Stimulated activated naive CD8-positive, alpha-beta T cell treated with anti-CD3 and anti-CD28 coated beads, Interleukin-15, Interleukin-2, amounts not matched to agents 100 U/mL and 50 U/mL, for 24 hours (primary cell): ENCODE results near the gene NGEF.
"Not testable (repeated sequence)": the region's sequence is repeated elsewhere in the genome, so short reads cannot be mapped to it uniquely, and the experiment has no call there.

Source experiments
- ATAC-seq: fragments of 150-1000 bp; cut with Tn5 transposase; one replicate; pipeline ENCODE4 v1.10.0; 2021
- DNase-seq: peaks from one replicate; pipeline ENCODE4 v3.0.0; 2021

The NGEF gene, protein sequence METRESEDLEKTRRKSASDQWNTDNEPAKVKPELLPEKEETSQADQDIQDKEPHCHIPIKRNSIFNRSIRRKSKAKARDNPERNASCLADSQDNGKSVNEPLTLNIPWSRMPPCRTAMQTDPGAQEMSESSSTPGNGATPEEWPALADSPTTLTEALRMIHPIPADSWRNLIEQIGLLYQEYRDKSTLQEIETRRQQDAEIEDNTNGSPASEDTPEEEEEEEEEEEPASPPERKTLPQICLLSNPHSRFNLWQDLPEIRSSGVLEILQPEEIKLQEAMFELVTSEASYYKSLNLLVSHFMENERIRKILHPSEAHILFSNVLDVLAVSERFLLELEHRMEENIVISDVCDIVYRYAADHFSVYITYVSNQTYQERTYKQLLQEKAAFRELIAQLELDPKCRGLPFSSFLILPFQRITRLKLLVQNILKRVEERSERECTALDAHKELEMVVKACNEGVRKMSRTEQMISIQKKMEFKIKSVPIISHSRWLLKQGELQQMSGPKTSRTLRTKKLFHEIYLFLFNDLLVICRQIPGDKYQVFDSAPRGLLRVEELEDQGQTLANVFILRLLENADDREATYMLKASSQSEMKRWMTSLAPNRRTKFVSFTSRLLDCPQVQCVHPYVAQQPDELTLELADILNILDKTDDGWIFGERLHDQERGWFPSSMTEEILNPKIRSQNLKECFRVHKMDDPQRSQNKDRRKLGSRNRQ

DNA sequence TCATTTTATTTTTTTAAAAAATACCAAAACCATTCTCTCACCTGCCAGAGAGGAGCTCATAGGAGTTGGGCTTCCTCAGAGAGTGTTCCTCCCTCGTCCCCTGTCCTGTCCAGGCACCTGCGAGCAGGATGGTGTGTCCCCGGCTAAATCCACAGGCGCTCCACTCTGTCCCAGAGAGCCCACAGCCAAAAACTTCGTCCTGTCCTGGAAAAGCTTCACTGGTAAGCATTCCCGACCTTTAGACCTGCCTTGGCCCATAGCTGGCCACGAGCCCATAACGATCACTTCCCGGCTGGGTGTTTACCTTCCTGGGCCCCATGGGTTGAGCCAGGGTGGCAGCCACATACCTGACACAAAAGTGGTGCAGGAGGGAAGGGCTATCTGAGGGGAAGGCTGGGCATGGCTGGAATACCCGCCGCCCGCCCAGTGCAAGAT is at the start of gene NGEF:
Gene NGEF (minus strand): TSS at position 230 of the 435 bp plus-strand sequence. CDS start 38,366 bp downstream, outside the sequence.
- DNase-seq (no peak), ATAC-seq (no peak)

DNA sequence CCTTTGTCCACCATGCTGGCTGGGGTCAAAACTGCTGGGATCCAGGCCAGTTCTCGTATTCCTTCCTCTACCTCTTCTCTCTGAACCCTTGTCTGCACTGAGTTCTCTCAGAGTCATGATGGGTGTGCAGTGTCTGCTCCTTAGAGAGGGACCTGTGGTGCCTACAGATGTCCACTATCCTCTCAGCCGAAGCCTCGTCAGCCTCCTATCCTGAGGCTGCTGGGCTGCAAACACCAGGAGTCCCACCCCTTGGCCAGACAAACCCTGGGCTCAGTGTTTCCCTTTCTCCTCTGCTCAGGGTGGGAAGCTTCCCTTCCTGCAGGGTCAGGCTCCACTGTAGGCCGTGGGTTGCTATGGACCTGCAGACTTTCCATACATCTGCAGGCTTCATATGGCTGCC is 49.4 kb upstream of the NGEF start:
- ATAC-seq (no peak), DNase-seq (no peak)

DNA sequence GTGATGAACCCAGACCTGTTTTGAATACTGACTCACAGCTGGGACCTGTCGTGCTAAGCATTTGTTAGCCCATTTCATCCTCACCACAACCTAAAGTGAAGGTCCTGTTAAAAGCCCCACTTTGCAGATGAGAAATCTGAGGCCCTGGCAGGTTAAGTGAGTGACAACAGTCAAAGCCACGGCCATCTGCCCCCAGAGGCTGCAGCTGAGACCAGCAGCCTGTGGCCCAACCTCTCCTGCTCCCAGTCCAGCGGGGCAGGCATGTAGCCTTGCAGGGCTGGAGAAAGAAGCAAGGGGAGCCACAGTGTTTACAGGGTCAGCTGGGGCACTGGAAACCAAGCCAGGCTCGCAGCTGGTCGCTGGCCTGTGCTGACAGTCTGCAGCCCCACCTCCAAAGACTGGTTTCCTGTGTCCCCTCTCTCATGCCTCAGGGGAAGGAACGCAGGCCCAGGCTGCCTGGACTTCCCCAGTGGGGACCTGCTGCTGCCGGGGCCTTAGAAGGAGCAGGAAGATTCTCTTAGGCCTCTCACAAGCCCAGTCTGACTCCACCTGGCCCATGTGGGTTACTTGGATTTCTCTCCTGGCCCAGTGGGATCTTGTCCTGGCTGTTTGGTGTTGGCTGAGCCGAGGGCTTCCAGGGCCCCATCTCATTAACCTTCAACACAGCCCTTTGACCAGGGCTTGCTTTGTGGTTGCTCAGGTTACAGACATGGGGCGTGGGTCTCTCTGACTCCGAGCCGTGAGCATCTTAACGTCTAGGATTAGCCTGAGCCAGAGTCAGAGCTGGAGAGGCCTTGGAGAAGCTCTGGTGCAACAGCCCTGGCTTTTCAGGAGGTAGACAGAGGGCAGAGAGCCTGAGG is 48.8 kb upstream of the NGEF start:
- ATAC-seq (peak; percentile 68), DNase-seq (peak; percentile 62)

DNA sequence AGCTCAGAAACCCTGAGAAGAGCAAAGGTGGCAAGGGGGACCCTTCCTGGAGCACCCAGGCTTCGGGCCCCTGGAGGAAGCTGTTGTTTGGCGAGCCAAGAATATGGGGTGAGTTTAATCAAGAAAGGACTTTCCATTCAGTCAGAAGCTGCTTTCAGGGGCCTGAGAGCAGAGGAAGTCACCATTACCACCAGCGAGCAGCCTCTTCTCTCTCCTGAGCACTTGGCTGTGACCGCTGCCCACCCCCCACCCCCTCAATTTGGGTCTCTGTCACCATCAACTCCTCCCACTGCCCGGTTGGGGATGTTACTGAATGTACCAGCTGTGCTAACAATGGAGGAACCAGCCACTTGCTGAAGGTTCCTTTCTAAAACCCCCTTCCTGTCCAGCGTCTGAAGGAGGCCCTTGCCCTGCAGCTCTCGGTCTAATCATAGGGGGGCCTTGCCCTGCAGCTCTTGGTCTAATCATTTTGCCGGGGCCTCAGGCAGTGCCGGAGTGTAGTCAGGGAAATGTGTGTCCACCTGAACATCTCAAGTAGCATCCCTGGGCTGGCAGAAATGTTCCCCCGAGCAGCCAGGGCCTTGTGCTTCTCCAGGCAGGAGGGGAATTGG is 48.0 kb upstream of the NGEF start:
- ATAC-seq: peak; percentile 10
- DNase-seq: peak; percentile 62

DNA sequence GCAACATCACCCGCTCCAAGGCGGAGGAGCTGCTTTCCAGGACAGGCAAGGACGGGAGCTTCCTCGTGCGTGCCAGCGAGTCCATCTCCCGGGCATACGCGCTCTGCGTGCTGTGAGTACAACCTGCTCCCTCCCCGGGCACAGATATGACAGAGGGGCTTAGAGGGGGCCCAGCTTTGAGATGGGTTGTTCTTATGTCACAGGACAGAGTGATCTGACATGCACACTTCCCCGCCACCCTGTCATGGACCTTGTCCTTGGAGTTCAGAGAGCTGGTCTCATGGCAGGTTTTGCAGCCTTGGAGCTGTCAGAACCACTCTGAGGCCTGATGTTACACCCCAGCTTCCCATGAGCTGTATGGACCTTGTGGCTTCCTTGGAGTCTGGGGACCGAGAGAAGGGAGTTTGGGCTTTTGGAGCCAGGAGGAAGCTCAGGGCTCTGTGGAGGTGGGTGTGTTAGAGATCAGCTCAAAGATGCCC is 47.5 kb upstream of the NGEF start:
- peak; percentile 10 for ATAC-seq

DNA sequence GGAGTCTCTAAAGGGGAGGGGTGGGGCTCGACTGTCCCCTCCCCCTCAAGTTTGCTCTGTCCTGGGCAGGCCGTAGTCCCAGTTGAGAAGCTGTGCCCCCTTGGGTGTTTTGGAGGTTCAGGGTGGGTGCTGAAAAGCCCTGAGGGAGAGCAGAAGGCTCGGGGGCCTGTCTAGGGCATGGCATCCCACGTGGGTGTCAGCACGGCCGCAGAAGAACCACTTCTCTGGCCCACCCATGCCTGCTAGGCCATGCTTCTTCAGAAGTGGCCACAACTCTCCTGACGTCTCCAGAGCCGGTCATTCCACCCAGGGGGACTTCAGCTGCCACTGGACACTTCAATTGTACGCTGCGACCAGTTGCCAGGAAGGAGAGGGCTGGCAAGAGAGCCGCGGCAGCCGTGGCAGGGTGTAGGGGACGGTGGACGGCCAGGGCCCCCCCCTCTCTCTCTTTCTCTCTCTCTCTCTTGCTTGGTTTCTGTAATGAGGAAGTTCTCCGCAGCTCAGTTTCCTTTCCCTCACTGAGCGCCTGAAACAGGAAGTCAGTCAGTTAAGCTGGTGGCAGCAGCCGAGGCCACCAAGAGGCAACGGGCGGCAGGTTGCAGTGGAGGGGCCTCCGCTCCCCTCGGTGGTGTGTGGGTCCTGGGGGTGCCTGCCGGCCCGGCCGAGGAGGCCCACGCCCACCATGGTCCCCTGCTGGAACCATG is 46.9 kb upstream of the NGEF start, which contains the start of gene INPP5D:
Gene INPP5D (plus strand): TSS at position 546 of the 704 bp plus-strand sequence. CDS start 137 bp downstream, at position 683.
- ATAC-seq (peak; percentile 60), DNase-seq (peak; percentile 75)

More for the DNA sequence above, 47.5 kb upstream of the NGEF start:
- no peak for DNase-seq

DNA sequence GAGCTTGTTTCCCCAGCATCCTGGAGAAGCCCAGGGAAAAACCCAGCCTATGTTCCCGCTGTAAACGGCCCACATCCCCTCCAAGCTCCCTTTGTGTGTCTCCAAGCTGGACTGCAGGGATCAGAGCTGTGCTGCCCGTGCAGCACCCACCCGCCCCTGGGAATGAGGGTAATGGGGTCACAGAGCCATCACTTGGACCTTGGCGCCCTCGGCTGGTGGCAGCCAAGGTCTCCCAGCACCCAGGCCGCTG is 46.4 kb upstream of the NGEF start:
- ATAC-seq (peak; percentile 2), DNase-seq (no peak)

DNA sequence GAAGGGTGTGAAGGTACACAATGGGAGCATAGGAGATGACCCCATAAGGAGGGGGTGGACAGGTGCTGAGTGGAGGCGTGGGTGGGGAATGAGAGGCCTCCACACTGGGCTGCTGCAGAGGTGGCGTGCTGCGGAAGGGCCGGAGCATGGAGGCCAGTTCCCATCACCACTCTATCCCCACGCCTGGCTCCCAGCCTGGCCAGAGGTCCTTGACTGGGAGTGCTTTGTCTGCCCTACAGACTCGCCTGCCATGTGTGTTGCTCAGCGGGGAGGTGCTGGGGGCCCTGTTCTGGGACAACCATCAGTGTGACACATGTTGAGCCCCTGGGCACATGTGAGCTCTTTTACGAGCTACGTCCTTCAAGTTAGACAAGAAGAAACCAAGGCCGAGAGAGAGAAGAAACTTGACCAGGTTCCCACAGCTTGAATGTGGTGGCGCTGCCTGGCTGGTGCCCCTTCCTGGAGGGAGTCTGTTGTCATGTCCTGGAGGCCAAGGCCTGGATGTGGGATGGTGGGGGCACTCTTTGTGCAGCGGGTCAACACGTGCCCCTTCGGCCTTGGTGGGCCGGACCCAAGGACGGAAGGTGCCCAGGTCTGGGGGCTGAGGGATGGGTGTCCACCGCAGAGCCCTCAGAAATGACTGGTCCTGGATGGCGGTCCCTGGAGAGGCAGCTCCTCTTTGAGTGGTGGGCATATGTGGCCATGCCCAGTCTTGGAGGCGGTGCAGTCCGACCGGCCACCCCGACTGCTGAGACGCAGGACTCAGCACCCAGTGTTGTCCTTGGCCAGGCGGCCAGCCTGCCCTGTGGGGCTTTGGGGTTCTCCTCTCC is 45.9 kb upstream of the NGEF start:
- no peak for DNase-seq
- ATAC-seq: no peak

DNA sequence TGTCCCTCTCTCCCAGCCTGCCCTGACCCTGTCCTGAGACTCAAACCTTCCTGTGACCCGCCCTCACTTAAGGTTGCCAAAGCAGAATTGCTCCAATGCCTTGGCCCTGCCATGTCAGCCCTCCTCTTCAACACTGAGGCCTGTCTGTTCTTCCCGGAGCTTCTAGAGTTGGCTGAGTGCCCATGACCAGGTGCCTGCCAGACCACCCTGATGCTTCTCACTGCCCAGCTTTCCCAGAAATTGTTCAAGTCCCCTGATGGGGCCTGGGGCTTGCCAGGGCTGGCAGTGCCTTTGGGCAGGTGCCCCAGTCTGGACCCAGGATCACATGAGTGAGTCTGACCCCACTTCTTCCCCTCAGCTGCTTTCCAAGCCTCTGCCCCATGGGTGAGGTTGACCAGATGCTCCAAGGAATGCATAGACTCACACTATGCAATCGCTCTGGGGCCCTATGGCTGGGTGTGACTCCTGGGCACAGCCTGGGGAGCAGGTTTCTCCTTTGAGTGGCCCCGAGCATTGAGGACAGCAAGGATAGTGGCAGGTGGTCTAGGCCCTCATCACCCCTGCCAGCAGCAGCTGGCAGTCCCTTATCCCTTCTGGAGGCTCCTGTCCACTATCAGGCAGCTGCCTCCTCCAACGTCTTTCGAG is 44.0 kb upstream of the NGEF start:
- no peak for DNase-seq
- no peak for ATAC-seq

DNA sequence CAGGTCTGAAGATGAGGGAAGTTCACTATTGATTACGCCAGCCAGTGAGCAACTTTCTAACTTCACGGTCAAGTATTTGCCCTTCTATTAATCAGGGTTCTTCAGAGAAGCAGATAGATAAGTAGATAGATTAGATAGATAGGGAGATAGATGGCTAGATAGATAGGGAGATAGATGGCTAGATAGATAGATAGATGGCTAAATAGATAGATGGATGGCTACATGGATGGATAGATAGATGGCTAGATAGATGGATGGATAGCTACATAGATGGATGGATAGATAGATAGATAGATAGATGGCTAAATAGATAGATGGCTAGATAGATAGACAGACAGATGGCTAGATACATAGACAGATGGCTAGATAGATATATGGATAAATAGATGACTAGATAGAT is 42.3 kb upstream of the NGEF start:
- no peak for DNase-seq
- ATAC-seq: no peak

DNA sequence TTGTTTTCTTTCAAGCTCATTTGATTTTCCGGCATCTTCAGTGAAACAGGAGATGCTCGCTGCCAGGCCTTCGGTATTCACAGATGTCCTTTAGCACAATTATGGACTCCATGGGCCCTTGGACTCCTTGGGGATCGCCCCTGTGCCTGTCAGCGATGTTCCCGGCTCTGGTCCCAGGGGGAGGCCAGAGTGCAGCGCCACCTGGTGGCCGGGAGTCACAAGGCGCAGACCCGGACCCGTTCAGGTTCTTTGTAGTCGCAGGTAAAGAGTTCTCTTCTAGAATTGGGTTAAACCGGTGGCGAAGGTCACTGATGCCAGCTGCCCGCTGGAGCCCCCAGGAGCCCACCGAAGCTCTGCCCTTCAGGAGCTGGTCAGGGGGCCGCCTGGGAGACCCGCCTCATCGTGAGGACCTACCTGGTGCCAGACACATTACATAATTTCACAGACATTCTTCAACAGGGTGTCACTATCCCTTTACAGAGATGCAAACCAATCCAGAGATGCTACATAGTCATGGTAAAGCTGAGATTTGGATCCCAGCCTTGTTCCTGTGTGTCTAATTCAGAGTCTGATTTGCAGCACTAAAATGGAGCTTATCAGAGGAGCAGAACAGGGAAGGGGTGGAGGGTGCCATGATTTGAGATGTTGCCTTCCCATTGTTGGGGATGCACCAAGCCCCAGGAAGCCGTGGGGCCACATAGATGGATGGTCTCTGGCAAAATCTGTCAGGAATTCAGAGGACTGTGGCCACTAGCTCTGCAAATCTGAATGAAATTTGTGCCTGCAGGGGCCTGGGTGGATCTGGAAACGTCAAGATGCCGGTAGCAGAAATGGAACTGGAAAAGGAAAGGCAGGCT is 41.1 kb upstream of the NGEF start:
- ATAC-seq (peak; percentile 73), DNase-seq (peak; percentile 88)

DNA sequence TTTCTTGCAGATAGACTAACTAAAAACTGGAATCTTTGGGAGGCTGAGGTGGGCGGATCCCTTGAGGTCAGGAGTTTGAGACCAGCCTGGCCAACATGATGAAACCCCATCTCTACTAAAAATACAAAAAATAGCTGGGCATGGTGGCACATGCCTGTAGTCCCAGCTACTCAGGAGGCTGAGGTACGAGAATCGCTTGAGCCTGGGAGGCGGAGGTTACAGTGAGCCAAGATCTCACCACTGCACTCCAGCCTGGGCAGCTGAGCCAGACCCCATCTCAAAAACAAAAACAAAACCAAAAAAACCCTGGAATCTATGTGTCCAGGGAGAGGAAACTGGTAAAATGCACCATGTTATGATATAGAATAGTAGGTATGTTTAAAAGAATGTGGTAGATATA is 39.5 kb upstream of the NGEF start:
- DNase-seq, ATAC-seq: not testable (repeated sequence)

DNA sequence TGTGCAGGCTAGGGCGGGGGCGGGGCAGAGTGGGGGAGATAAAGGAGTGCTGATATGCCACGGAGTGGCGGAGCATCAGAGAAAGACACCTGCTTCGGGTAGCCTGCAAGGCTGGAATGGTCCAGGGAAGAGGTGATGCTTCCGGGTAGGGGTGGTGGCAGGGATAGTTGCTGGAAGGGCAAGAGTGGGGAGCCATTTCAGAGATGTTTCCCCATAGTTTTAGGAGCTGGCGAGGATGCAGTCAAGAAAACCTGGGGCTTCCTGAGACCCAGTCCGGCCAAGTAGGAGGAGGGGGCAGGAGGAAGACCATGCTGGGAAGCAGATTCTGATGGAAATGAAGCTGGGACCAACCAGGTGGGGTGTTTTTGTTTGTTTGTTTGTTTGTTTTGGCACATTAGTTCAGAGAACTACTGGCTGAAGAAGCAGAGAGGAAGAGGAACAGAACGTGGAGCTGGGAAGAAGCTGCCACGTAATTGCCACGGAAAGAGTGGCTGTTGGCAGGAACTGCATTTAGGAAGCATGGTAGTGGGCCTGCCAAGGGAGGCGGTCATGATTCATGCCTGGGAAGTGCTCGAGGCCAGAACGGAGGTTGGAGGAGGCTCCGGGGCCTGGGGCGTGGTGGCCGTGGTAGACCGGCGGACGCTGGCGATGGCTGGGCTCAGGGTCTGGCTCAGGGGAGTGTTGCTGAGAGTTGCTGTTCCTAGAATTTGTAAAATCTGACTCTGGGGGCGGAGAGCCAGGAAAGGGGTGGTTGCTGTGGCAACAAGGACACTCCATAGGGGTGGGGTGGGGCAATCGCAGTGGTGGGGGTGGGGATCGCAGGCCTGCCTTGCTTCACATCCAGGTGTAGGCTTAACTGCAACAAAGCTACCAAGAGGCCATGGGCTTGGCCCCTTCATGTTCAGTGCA is 38.4 kb upstream of the NGEF start:
- DNase-seq (no peak), ATAC-seq (no peak)

DNA sequence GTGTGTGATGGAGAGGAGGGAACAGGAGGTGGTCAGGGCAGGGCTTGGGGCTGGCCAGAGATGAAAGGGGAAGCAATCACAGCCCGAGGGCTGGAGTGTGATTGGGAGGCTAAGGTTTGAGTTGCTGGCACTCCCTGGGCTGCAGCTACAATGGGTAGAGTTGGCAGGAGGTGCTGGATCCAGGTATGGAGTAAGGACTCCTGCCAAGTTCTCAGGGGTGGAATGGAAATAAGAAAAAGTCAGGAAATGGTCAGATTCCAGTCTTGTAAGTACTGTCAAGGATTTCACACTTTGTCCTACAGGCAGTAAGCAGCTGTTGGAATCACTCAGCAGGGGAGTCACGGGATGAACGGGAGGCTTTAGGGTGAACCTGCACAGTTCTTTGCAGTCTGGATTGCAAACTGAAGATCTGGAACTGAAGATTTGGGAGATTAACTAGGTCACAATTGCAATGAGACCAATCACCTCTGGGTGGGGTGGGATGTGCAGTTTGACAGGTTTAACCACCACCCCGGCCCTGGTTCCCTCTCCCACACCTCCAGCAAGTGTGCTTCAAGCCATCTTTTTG is 36.2 kb upstream of the NGEF start:
- ATAC-seq (no peak), DNase-seq (no peak)

DNA sequence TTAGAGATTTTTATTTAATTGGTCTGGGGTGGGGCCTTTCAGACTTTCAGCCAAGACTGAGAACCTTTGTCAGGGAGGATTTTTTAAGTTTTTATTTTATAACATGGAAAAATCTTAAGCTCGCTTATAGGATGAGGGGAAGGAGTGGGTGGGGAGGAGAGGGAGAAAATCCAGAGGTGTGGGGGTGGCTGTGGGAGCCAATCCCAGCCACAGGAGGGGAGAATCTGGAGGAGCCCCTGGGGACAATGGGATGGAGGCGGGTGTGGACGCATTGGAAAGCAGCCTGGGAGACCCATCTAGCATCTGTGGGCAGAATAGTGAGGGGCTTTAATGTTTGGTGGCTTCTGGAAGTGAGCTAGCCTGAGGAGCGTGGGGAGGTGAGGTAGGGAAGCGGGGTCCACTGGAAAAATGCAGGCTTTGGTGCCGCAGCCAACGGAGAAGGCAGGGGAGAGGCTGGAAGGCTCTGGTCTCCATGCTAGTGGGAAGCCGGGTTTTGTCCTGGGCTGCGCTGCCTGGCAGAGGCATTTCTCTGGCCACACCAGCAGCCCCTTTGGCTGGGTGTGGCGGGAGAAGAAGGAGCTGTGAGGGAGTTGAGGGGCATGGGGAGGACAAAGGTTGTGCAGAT is 35.6 kb upstream of the NGEF start:
- DNase-seq (no peak), ATAC-seq (peak; percentile 34)

DNA sequence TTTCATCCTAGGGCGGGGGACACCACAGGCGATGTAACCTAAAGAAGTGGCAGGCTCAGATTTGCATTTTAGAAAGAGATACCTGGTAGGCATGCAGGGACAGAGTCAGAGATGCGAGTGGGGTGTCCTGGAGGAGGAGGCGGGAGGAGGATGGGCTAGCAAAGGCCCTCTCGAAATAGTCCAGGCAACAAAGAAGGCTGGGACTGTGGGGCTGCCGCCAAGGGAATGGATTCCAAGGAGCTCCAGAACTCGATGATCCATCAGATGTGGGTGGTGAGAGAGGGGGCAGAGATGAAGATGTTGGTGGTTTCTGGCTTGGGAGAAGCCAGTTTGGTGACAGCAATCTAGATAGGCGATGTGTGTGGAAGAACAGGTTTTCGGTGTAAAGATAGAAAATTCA is 34.6 kb upstream of the NGEF start:
- no peak for DNase-seq
- no peak for ATAC-seq

DNA sequence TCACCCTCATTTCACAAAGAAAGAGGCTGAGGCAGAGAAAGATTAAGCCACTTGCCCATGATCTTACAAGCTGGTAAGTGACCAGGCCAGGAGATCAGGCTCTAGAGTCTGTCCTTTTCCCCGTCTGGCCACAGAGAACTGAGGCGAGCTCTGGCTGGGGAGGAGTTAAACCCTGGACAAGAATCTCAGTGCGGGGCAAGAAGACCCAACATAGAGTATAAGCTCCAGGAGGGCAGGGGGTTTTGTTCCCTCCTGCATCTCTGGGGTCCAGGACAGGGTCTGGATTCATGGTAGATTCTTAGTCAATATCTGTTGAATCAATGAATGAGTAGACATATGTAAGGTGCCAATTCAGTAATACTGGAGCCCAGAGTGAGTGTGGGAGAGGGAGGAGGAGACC is 34.1 kb upstream of the NGEF start:
- no peak for DNase-seq
- no peak for ATAC-seq
